ENCODE results near the gene RBP2.

The RBP2 gene

GRCh38 chr3:139476348-139476747, at the start of gene RBP2:
Gene RBP2, minus strand, starts transcription at chr3:139476516. Its CDS starts 57 bp downstream, at chr3:139476459.
- DNase-seq (ENCODE audit: low read depth, low spot score), result no peak

GRCh38 chr3:139524841-139525636, 48.7 kb upstream of the RBP2 start:
- DNase-seq (ENCODE audit: low read depth, low spot score), result no peak

GRCh38 chr3:139523718-139524117, 47.4 kb upstream of the RBP2 start:
- DNase-seq (ENCODE audit: low read depth, low spot score), result no peak

DNA sequence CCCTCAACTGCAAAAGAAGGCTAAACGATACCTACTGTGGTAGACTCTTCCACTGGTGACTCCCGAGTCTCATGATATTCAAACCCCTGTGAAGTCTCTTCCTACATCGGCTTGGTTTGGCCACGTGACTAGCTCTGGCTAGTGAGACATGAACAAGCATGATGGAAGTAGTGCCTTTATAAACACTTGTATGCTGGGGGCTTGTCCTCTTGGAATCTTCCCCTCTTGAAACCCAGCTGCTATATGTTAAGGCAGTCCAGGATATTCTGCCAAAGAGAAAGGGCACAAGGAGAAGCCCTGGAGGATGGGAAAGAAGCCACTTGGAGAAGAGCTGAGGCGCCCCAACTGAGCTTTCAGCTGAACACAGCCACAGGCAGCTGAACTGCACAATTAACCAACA, 46.9 kb upstream of the RBP2 start:
- no peak for DNase-seq (ENCODE audit: low read depth, low spot score)

- DNase-seq (ENCODE audit: low read depth, low spot score), result no peak
These were observed 46.1 kb upstream of the RBP2 start for GRCh38 chr3:139522421-139522820.

DNA sequence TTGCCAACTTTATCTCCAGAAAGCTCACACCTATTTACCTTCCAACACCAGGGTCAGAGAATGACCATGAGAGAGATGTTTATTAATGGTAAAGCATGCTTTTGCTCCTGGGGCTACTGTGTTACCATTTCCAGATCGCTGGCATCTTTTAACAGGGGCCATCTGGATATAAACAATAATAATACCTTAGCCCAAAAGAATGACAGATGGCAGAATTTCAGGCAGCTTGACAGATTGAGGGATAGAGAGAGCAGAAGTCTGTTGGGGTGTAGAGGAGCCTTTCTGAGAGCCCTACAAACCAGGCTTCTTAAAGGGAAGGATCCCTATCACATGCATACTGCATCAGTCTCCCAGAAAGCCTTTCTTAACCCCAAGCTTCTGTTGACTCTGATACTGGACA, 45.5 kb upstream of the RBP2 start:
- DNase-seq (ENCODE audit: low read depth, low spot score), result no peak

DNA sequence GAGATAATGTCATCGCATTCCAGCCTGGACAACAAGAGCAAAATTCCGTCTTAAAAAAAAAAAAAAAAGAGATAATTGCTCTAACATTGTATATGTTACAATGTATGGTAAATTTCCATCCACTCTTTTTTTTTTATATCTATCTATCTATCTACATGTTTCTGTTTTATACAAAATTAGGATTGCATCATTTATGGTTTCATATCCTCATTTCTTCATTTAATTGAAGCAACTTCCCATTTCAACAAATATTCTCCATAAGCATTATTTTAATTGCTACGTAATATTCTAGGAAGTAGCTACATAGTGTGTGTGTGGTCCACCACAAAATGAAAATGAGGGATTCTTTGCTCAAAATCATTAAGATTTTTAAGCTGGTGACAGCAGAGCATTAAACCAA, 44.8 kb upstream of the RBP2 start:
- DNase-seq (ENCODE audit: low read depth, low spot score), result no peak

- no peak for DNase-seq (ENCODE audit: low read depth, low spot score)
These were observed 43.9 kb upstream of the RBP2 start for GRCh38 chr3:139519998-139520737.

- no peak for DNase-seq (ENCODE audit: low read depth, low spot score)
These were observed 42.9 kb upstream of the RBP2 start for GRCh38 chr3:139518926-139519842.

DNA sequence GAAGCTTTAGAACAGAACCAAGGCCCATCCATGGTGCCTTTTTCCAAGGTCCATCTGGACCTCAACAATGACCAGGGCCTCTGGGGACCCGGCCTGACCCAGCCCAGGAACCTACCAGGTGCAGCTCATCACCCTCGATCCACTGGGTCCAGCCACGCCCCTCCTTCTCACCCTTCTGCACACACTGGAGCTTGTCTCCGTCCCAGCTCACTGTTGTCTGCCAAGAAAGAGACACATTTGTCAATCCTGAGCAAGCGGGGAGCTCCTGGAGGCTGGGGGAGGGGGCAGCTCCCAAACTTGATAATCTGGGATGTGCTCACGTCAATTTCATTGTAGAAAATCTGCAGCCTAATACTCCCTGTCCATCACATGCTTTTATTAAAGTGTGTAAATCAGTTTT, 42.0 kb upstream of the RBP2 start:
- no peak for DNase-seq (ENCODE audit: low read depth, low spot score)

DNA sequence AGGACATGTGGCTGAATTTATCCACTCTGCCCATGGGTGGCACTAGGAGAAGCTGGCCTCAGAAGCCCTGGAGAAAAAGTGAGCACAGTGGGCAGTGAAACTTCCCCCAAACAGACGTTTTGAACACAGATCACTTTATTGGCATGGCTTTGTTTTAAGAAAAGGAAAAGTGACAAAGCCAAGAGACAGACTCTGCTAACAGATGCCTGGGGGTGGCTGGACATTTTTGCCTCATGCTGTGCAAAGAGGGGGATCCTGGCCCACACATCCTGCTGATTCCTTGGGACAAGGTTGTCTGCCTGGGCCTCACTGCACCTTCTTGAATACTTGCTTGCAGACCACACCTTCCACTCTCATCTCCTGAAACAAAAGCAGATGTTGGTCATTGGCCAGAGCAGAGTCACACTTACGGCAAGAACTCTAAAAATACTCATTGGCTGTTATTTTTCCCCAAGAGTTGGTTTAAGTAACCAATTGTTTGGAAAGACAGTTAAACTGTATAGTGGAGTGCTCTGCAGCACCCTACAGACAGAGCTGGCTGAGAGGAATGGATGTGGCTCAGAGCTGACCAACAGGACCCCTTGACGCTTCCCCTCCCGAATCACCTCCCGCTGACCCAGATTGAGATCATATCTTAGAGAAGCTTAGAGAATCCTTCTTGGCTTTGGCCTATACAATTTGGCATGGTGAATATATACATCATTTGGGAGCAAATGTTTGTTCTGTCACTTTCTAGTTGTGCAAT, 41.2 kb upstream of the RBP2 start:
- no peak for DNase-seq (ENCODE audit: low read depth, low spot score)

- DNase-seq (ENCODE audit: low read depth, low spot score), result no peak
These were observed 38.4 kb upstream of the RBP2 start for GRCh38 chr3:139514741-139515140.

DNA sequence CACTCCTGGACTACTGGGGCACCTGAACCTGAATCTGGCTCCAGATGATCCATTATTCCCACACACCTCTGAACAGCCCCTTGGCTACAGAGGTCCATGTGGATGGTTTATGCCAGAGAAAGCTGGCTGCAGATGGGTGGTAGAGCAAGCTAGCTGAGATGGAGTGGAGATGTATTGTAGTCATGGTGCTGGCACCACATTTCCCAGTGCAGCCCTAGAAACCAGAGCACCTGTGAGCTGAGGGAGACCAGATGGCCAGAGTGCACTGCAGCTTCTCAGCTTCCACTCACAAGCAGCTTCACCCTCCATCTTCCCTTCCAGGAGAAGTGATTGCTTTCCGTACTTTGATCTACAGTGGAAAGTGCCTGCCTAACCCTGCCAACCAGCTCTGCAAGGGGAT, 33.3 kb upstream of the RBP2 start:
- DNase-seq (ENCODE audit: low read depth, low spot score), result no peak

DNA sequence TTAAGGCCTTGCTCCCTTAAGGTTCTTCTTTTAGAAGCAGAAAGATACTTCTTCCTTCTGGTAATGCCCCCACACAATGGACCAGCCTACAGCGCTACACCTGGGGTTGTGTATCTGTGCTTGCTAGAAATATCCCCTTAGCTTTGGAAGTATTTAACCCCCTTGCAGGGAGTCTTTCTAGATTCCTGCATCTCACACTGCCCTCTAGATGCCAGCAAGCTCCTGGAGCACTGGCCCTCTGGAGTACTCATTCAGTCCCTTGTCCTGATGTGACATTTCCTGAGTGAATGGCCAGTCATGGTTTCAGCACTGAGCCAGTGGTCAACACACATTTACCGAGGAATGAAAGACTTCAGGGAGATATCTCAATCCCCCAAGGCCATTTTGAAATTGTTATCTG, 30.4 kb upstream of the RBP2 start:
- DNase-seq (ENCODE audit: low read depth, low spot score), result no peak

DNA sequence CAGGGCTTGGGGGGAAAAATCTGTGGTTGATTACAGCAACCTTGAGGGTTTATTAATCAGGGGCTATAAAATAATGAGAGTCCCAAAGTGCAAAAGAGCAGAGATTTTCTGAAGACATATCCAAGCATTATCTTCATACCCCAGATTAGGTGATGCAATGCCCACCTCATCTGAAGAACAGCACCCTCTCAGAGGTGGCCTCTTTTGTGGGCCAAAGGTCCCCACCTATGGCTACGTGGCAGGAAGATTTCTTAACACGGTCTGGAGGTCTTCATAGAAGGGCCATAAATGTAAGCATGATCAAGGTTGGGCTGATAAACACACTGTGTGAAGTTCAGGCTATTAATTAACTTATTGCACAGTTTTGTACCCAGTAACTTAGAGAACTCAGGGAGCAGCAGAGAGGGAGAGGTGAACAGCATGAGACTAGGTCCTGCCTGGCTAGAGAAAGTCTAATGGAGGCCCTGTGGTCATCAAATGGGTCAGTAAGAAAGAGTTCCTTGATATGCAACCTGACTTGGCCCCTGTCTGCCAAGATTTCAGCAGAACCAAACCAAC, 29.6 kb upstream of the RBP2 start:
- no peak for DNase-seq (ENCODE audit: low read depth, low spot score)

DNA sequence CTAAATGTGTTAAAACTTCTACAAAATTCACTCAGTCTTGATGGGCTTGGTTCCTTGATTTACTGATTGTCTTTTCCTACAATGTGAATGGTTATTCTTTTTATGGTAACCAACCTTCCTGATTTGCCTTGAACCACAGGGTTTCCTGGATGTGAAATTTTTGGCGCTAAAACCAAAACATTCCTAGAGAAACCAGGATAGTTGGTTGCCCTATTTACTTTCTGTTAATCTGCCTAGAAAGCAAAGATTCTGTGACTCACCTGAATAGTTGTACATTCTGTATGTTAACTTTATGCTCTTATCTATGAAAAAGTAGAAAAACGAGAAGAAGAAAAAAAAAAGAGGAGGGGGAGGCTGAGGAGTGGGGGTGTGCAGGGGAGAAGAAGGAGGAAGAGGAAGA, 23.2 kb upstream of the RBP2 start:
- DNase-seq (ENCODE audit: low read depth, low spot score), result no peak

- no peak for DNase-seq (ENCODE audit: low read depth, low spot score)
These were observed 17.6 kb upstream of the RBP2 start for GRCh38 chr3:139493826-139494385.

DNA sequence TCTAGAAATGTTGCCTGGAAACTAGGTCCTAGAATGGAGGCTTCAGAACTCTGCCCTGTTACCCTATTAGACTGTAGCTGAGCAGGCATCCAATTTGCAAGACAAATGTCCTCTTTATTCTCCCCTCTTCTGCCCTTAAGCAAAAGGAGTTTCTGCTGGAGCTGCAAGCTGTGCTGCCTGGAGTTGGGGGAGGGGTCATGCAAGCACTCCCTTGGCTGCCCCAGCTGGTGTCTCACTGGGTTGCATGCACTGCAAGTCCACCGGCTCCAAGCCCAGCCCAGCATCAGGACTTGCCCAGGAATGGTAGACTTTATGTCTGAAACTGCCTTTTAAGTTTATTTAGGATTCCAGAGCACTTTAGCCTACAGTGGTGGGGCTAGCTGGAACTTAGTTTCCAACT, 15.7 kb upstream of the RBP2 start:
- no peak for DNase-seq (ENCODE audit: low read depth, low spot score)

DNA sequence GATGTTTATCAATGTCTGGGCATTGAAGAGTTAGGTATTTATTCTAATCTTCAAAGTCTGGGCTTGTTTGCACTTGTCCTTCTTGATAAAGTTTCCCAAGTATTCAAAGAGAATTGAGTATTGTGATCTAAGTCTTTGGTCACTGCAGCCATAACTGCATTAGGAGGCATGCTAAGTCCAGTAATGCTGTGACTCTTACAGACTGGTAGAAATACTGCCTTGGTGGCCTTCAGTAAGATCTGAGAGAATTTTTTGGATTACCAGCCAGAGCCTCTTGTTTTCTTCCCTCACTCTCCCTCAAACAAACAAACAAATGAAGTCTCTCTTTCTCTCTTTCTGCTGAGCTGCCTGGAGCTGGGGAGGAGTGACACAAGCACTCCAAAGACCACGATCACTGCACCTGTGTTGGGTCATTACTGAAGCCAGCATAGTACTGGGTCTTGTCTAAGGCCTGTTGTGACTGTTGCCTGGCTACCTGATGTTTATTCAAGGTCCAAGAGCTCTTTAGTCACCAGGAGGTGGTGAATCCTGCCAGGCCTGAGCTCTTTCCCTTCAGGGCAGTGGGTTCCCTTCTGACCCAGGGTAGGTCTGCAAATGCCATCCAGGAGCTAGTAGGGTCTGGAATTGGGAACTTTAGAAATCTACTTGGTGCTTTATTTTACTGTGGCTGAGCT, 14.8 kb upstream of the RBP2 start:
- no peak for DNase-seq (ENCODE audit: low read depth, low spot score)

DNA sequence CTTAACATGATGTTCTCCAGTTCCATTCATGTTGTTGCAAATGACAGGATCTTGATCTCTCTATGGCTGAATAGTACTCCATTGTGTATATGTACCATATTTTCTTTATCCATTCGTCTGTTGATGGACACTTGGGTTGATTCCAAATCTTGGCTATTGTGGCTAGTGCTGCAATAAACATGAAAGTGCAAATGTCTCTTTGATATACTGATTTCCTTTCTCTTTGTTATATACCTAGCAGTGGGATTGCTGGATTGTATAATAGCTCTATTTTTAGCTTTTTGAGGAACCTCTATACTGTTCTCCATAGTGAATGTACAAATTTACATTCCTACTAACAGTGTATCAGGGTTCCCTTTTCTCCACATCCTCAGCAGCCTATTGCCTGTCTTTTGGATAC, 5.9 kb upstream of the RBP2 start:
- no peak for DNase-seq (ENCODE audit: low read depth, low spot score)

Measured in activated naive CD8-positive, alpha-beta T cell treated with anti-CD3 and anti-CD28 coated beads, Interleukin-2, amount 50 U/mL, for 16 hours (primary cell).